A549 (cell line): ENCODE measurements around the gene MERTK. TPM values are rescaled to one million over a fixed set of nuclear protein-coding genes. Genes with fewer than 3 reads are reported as not detected.

ENCODE experiments used
- ATAC-seq, 2 experiments: fragments of 200-7000 bp in 1 of 2; fragments of >200 bp in 1 of 2; cut with Nextera tagmentation in 1 of 2; cut with Tn5 transposase in 1 of 2; 3 replicates each; pipeline versions ENCODE4 v1.8.0 to v1.9.1; 2018 to 2020; ENCODE audit warnings: mild to moderate bottlenecking in 1 of 2, moderate library complexity in 1 of 2
- CTCF ChIA-PET: fragments of 300-600 bp; sonication (Branson Sonifier 250); formaldehyde crosslinking; extraction: SDS; loops from one replicate; lab custom pipeline; 2021; ENCODE audit warnings: antibody characterized with exemption, inconsistent platforms; lab: Yijun Ruan, JAX
- POLR2A ChIA-PET: fragments of 350-600 bp; formaldehyde crosslinking; extraction: SDS; loops from one replicate; lab custom pipeline; 2021; ENCODE audit warnings: antibody characterized with exemption, inconsistent platforms; lab: Yijun Ruan, JAX
- DNase-seq, 2 experiments: peaks; one replicate each; pipeline versions ENCODE4 v3.0.0 to v3.0.0-alpha.2; 2011 to 2016; ENCODE audit warnings: low read depth in 1 of 2, low spot score in 1 of 2
- FAIRE-seq: peaks from 2 replicates; lab custom pipeline; 2011; peaks lifted over from hg19 to GRCh38; lab: Jason Lieb, UNC
- H3K27ac ChIP-seq, 2 experiments: fragments of >200 bp; sonication (Bioruptor Twin); formaldehyde crosslinking; 3 replicates each; pipeline ENCODE4 v1.5.1; 2016 to 2017
- H3K4me1 ChIP-seq: fragments of >200 bp; sonication (Bioruptor Twin); formaldehyde crosslinking; 3 replicates; pipeline ENCODE4 v1.6.1; 2016
- H3K4me2 ChIP-seq: fragments of >200 bp; sonication (Bioruptor Twin); formaldehyde crosslinking; 3 replicates; pipeline ENCODE4 v1.6.1; 2016
- H3K4me3 ChIP-seq: fragments of >200 bp; sonication (Bioruptor Twin); formaldehyde crosslinking; 3 replicates; pipeline ENCODE4 v1.5.1; 2016
- H3K9me3 ChIP-seq: fragments of >200 bp; sonication (Bioruptor Twin); formaldehyde crosslinking; 3 replicates; pipeline ENCODE4 v1.6.1; 2016
- BCL3 ChIP-seq: fragments of >200 bp; sonication (Bioruptor Twin); formaldehyde crosslinking; IDR thresholded peaks from 3 replicates; pipeline ENCODE4 v1.6.1; 2016
- CBX2 ChIP-seq: fragments of 200-600 bp; sonication (generic); IDR thresholded peaks from 2 replicates; pipeline ENCODE4 v1.6.1; 2016; ENCODE audit warnings: low read depth, mild to moderate bottlenecking, borderline replicate concordance
- CEBPB ChIP-seq, 2 experiments: fragments of >200 bp in 1 of 2; sonication (Bioruptor Twin) in 1 of 2; formaldehyde crosslinking in 1 of 2; IDR thresholded peaks; 2 replicates each; pipeline ENCODE4 v1.6.1; 2012 to 2016
- CHD2 ChIP-seq: fragments of 150-350 bp; IDR thresholded peaks from 2 replicates; pipeline ENCODE4 v1.6.1; 2014; ENCODE audit warnings: low read length; ENCODE audit not compliant: partially characterized antibody
- CHD4 ChIP-seq: fragments of 200-600 bp; sonication (generic); IDR thresholded peaks from 2 replicates; pipeline ENCODE4 v1.6.1; 2016; ENCODE audit warnings: antibody characterized with exemption, mild to moderate bottlenecking, borderline replicate concordance
- E2F6 ChIP-seq: IDR thresholded peaks from 2 replicates; pipeline ENCODE4 v1.6.1; 2012; ENCODE audit warnings: low read depth, borderline replicate concordance
- ESRRA ChIP-seq: fragments of 150-350 bp; IDR thresholded peaks from 2 replicates; pipeline ENCODE4 v1.6.1; 2014; ENCODE audit warnings: mild to moderate bottlenecking, low read length, borderline replicate concordance
- GATA3 ChIP-seq: IDR thresholded peaks from 2 replicates; pipeline ENCODE4 v1.6.1; 2012; ENCODE audit warnings: borderline replicate concordance
- HMGXB4 ChIP-seq: fragments of 250-450 bp; sonication (Bioruptor Pico); IDR thresholded peaks from 2 replicates; pipeline ENCODE4 v1.5.0; 2021; ENCODE audit warnings: mild to moderate bottlenecking, moderate library complexity, borderline replicate concordance
- HOXB13 ChIP-seq: fragments of 250-450 bp; sonication (Bioruptor Pico); IDR thresholded peaks from 2 replicates; pipeline ENCODE4 v1.5.0; 2020; ENCODE audit warnings: low read depth, mild to moderate bottlenecking, moderate library complexity
- JUN ChIP-seq, 2 experiments: fragments of >200 bp; sonication (Bioruptor Twin); formaldehyde crosslinking; IDR thresholded peaks; 2 replicates in 1 of 2; 3 replicates in 1 of 2; pipeline ENCODE4 v1.6.1; 2016 to 2017
- JUNB ChIP-seq: fragments of >200 bp; sonication (Bioruptor Twin); formaldehyde crosslinking; IDR thresholded peaks from 2 replicates; pipeline ENCODE4 v1.6.1; 2016
- MAFK ChIP-seq: fragments of 450-650 bp; IDR thresholded peaks from 2 replicates; pipeline ENCODE4 v1.6.1; 2014; ENCODE audit not compliant: partially characterized antibody
- MAX ChIP-seq: IDR thresholded peaks from 2 replicates; pipeline ENCODE4 v1.6.1; 2012
- MAZ ChIP-seq: fragments of 150-350 bp; IDR thresholded peaks from 2 replicates; pipeline ENCODE4 v1.6.1; 2014; ENCODE audit warnings: antibody characterized with exemption, low read depth, low read length, borderline replicate concordance
- NR3C1 ChIP-seq: fragments of >200 bp; sonication (Bioruptor Twin); formaldehyde crosslinking; IDR thresholded peaks from 3 replicates; pipeline ENCODE4 v1.6.1; 2017
- PHF8 ChIP-seq: fragments of 200-600 bp; sonication (generic); IDR thresholded peaks from 2 replicates; pipeline ENCODE4 v1.6.1; 2016; ENCODE audit warnings: low read depth, mild to moderate bottlenecking, antibody characterized with exemption, moderate library complexity, borderline replicate concordance
- POLR2A ChIP-seq: IDR thresholded peaks from 2 replicates; pipeline ENCODE4 v1.6.1; 2012; ENCODE audit warnings: mild to moderate bottlenecking, low read length
- RARB ChIP-seq: fragments of 250-450 bp; sonication (Bioruptor Pico); IDR thresholded peaks from 2 replicates; pipeline ENCODE4 v1.8.0; 2021; ENCODE audit warnings: mild to moderate bottlenecking, moderate library complexity
- ZNF302 ChIP-seq: fragments of 250-450 bp; sonication (Bioruptor Pico); IDR thresholded peaks from 2 replicates; pipeline ENCODE4 v1.9.0; 2021; ENCODE audit warnings: inconsistent platforms, mild to moderate bottlenecking, moderate library complexity
- ZSCAN20 ChIP-seq: fragments of 250-450 bp; sonication (Bioruptor Pico); IDR thresholded peaks from 2 replicates; pipeline ENCODE4 v1.8.0; 2022; ENCODE audit warnings: mild to moderate bottlenecking, moderate library complexity
- WGBS: methylation state at CpG from one replicate; pipeline ENCODE4 v1.1.6; 2017; ENCODE audit errors: missing lambda C conversion rate; 5-methylcytosine and 5-hydroxymethylcytosine counted together
- polyA plus RNA-seq, 4 experiments: library from polyadenylated mRNA; depleted of rRNA in 3 of 4; stranded (reverse); fragments of >200 nt; fragmentation: RNase III in 1 of 4; extraction: RNeasy Plus Mini Kit Qiagen cat#74134 plus additional on column Dnase treatment in 1 of 4; gene quantifications; 2 replicates in 3 of 4; 3 replicates in 1 of 4; pipeline ENCODE4 v1.2.3, GENCODE V29; 2011 to 2017
- TF ChIP-seq, protein P1 (sequence below): fragments of 250-450 bp; sonication (Bioruptor Pico); IDR thresholded peaks from 2 replicates; pipeline ENCODE4 v1.5.0; 2020; ENCODE audit warnings: low read depth, mild to moderate bottlenecking, moderate library complexity
- TF ChIP-seq, protein P2 (sequence below): fragments of 200-600 bp; sonication (generic); IDR thresholded peaks from 2 replicates; pipeline ENCODE4 v1.6.1; 2016; ENCODE audit warnings: antibody characterized with exemption, mild to moderate bottlenecking, moderate library complexity
- TF ChIP-seq, protein P3 (sequence below): fragments of 450-650 bp; IDR thresholded peaks from 2 replicates; pipeline ENCODE4 v1.6.1; 2014; ENCODE audit warnings: antibody characterized with exemption

Gene MERTK
- polyA plus RNA-seq, 2 of the 4 experiments (the other 2 are of a cell fraction), result 1.4 to 4.0 TPM

- TF ChIP-seq RARB (no peak), CHD4 (no peak), ZNF302 (CRISPR knock-in tag) (no peak), MAZ (no peak), ZSCAN20 (CRISPR knock-in tag) (no peak), MAFK (no peak), E2F6 (peak; percentile 59; the same call in 1 of the 2 replicates), HOXB13 (CRISPR knock-in tag) (no peak), HMGXB4 (CRISPR knock-in tag) (no peak), POLR2A (peak; percentile 56), CHD2 (no peak), ESRRA (no peak), GATA3 (no peak), CBX2 (no peak), CEBPB (IDR thresholded peaks at IDR 0.05) (no peak)
- TF ChIP-seq, protein P1, sequence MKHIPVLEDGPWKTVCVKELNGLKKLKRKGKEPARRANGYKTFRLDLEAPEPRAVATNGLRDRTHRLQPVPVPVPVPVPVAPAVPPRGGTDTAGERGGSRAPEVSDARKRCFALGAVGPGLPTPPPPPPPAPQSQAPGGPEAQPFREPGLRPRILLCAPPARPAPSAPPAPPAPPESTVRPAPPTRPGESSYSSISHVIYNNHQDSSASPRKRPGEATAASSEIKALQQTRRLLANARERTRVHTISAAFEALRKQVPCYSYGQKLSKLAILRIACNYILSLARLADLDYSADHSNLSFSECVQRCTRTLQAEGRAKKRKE (CRISPR knock-in tag), result no peak
- TF ChIP-seq, protein P2, sequence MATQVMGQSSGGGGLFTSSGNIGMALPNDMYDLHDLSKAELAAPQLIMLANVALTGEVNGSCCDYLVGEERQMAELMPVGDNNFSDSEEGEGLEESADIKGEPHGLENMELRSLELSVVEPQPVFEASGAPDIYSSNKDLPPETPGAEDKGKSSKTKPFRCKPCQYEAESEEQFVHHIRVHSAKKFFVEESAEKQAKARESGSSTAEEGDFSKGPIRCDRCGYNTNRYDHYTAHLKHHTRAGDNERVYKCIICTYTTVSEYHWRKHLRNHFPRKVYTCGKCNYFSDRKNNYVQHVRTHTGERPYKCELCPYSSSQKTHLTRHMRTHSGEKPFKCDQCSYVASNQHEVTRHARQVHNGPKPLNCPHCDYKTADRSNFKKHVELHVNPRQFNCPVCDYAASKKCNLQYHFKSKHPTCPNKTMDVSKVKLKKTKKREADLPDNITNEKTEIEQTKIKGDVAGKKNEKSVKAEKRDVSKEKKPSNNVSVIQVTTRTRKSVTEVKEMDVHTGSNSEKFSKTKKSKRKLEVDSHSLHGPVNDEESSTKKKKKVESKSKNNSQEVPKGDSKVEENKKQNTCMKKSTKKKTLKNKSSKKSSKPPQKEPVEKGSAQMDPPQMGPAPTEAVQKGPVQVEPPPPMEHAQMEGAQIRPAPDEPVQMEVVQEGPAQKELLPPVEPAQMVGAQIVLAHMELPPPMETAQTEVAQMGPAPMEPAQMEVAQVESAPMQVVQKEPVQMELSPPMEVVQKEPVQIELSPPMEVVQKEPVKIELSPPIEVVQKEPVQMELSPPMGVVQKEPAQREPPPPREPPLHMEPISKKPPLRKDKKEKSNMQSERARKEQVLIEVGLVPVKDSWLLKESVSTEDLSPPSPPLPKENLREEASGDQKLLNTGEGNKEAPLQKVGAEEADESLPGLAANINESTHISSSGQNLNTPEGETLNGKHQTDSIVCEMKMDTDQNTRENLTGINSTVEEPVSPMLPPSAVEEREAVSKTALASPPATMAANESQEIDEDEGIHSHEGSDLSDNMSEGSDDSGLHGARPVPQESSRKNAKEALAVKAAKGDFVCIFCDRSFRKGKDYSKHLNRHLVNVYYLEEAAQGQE, result no peak
Observed at GRCh38 chr2:112054847-112055729, 156.7 kb downstream of the MERTK start, which contains the start of gene TMEM87B (continued).

DNA sequence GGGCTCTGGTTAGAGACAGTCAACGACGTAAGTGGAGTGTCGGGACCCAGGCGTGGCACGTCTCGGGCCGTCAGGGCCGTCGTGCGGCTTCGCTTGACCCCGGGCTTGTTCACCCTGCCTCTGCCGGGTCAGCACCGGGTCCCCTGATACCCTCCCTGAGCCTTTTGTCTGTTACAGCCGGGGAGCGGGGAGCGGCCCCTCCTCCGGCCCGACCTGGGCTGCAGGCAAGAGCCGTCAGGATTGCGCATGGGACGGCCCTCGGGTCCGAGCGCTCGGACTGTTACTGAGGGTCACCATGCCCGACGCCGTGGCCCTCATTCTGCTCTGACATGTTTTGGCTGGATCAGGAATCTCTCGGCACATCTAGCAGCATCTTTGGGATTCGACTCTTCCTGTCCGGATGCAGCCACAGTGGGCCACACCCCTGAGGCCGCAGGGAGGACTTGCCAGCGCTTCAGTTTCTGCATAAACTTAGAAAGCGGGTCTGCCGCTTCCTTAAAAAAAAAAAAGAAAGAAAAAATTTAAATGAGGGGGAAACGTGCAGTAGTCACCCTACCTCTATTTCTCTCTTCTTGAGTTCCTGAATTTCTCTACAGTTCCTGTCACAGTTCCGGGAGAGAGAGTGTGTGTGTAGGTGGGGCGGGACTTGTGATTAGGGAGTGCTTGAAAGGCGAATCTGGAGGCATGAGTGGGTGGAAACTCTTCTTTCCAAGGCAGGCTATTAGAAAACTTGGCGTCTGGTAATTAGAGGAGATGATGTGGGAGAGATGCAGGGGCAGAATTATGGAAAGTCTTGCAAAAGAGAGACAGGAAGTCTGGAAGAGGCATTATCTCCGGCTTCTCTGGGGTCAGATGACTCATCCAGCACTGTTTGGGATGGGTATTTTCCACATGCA is 157.6 kb downstream of the MERTK start:
- ATAC-seq (peak; percentile 40 to 53; a peak in 5 of 6 replicates), DNase-seq (peak; percentile 54 to 72), FAIRE-seq (no peak)
- ChIA-PET POLR2A (interaction anchor here (1.7 to 1.8 kb wide), 4 partner anchors 20 to 199 kb away, joined by 4 to 7 read pairs (median 6); partner anchors contain the start of gene ZC3H8), CTCF (interaction anchor here (13.6 kb wide), 1 partner anchor 162 kb away, joined by 336 read pairs; the partner anchor contains the start of gene MERTK)
- H3K9me3 ChIP-seq, result no peaks in the 10 kb centered on the region
- peak overlapping the region; percentile 73 for H3K4me3 ChIP-seq
- WGBS, result under 1% methylated on average over 22 of the region's 42 CpGs
- peak overlapping the region; percentile 75 to 90 for H3K27ac ChIP-seq
- peaks cover 16% of the 10 kb centered on the region for H3K4me1 ChIP-seq
- H3K4me2 ChIP-seq, result peak overlapping the region; percentile 79
- TF ChIP-seq GATA3, result no peak
- no peak for TF ChIP-seq PHF8
- TF ChIP-seq, protein P3, sequence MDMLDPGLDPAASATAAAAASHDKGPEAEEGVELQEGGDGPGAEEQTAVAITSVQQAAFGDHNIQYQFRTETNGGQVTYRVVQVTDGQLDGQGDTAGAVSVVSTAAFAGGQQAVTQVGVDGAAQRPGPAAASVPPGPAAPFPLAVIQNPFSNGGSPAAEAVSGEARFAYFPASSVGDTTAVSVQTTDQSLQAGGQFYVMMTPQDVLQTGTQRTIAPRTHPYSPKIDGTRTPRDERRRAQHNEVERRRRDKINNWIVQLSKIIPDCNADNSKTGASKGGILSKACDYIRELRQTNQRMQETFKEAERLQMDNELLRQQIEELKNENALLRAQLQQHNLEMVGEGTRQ, result no peak
- TF ChIP-seq JUNB, result 0 out of 2 replicates have a peak, but pooled peaks have one; percentile 26
- TF ChIP-seq BCL3, result no peak
- 0 out of 2 replicates have a peak, but pooled peaks have one; percentile 36 for TF ChIP-seq E2F6
- no peak for TF ChIP-seq MAX
- TF ChIP-seq MAFK, result no peak
- TF ChIP-seq NR3C1, result no peak
- no peak for TF ChIP-seq CBX2
- TF ChIP-seq JUN (IDR thresholded peaks at IDR 0.05), result 0 out of 5 replicates have a peak, but pooled peaks of 1 of the 2 experiments have one; percentile 13
